Measurements from ENCODE around the gene PLPP4.

The PLPP4 gene

DNA sequence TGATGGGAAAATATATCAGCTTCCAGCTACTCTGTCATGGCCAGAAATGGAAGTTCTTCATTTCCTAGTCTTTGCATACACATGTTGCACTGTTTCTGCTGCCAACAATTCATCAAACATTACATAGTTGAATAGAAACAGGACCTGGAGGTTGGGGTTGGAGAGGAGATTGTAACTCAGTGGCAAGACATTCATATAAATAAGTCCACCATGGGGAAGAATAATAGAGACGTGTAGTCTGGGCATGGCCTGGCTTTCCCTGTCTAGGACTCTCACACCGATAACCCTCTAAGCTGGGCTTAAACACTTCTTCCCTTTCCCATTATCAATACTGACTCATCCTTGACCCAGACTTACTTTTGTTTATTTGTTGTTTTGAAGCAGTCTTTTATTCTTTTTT is 155.7 kb downstream of the PLPP4 start:
- no peak for DNase-seq (ENCODE audit: low read depth)

GRCh38 chr10:120613180-120613579 is 156.2 kb downstream of the PLPP4 start:
- DNase-seq (ENCODE audit: low read depth), result no peak

- no peak for DNase-seq (ENCODE audit: low read depth)
Measured at GRCh38 chr10:120614680-120615079, 157.7 kb downstream of the PLPP4 start.

GRCh38 chr10:120616311-120616911 is 159.4 kb downstream of the PLPP4 start:
- DNase-seq (ENCODE audit: low read depth), result no peak

DNA sequence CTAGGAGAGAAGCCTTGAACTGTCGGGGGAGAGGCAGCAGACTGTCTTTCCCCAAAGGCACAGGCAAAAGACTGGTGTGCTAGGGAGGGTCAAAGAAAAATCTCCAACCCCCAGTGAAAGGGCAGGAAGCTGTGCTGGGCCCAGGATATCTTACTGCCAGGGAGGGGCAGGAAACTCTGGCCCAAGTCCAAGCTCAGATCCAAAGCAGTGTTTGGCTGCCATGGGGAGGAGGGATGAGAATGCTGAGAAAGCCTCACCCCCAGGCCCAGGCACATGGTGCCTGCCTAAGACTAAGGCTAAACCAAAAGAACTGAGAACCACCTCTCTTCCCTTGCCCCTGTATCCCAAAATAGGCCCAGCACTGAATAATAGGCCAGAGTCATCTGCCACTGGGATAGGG is 171.2 kb downstream of the PLPP4 start:
- DNase-seq (ENCODE audit: low read depth), result no peak

DNA sequence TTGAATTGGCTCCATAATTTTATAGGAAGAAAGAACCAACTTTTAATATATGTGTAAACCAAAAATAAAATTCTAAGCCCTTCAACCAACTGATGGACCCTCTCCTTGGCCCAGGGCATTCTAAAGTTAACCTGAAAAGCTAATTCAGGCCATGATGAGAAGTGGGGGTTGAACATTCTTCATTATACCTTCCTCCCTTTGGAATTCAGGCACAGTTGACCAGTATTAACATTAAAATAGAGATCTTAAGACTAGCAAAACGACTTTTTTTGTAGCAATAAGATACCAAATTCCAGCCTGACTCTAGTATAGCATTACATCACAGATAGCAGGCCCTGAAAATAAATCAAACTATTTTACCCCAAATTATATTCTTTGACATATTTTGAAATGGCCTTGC is 173.2 kb downstream of the PLPP4 start:
- no peak for DNase-seq (ENCODE audit: low read depth)

- no peak for DNase-seq (ENCODE audit: low read depth)
Measured at GRCh38 chr10:120632047-120632446, 175.0 kb downstream of the PLPP4 start.

DNA sequence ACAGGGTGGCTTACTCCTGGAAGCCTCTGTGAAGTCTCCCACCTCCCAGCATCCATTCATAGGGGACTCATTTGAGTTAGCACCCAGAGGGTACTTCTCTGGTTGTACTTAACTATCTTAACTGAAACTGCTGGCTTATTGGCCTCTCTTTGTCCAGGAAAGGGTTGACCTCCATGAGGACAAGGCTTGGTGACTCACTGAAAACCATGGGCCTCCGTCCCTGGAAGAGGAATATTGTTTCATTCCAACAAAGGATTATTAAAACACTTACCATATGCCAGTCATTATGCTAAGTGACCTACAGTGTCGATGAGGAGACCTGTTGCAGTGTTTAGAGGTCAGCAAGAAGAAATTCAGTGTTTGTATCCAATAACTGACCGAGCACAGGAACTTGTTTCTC is 175.9 kb downstream of the PLPP4 start:
- no peak for DNase-seq (ENCODE audit: low read depth)

- DNase-seq (ENCODE audit: low read depth), result no peak
Measured at GRCh38 chr10:120634659-120635058, 177.6 kb downstream of the PLPP4 start.

Data from CMK (cell line).